SK-MEL-5 (cell line): Measurements from ENCODE around the gene LIMA1. TPM values are rescaled to one million over a fixed set of nuclear protein-coding genes. Genes with fewer than 3 reads are reported as not detected.
A peak's percentile ranks its signal among the peaks of the same experiment; 100 is the strongest.
"Not testable (repeated sequence)": the region's sequence is repeated elsewhere in the genome, so short reads cannot be mapped to it uniquely, and the experiment has no call there.

Experiments used
- DNase-seq: peaks from one replicate; pipeline ENCODE4 v3.0.0-alpha.2; 2016; ENCODE audit warnings: low read depth, low spot score
- in situ Hi-C: cut with HindIII; loops from 2 replicates; pipeline ENCODE4 v1.10.0; 2016; ENCODE audit warnings: low sequenced_read_pairs, high pct_unique_total_duplicates, low pct_unique_long_range_greater_than_20kb
- total RNA-seq: library from RNA; depleted of rRNA; stranded (reverse); fragments of >200 nt; shearing (Covaris generic); gene quantifications from 2 replicates; pipeline ENCODE4 v1.2.3, GENCODE V29; 2014

The LIMA1 gene
- total RNA-seq, 1 experiment from 2014 or later = 48.5 TPM

DNA sequence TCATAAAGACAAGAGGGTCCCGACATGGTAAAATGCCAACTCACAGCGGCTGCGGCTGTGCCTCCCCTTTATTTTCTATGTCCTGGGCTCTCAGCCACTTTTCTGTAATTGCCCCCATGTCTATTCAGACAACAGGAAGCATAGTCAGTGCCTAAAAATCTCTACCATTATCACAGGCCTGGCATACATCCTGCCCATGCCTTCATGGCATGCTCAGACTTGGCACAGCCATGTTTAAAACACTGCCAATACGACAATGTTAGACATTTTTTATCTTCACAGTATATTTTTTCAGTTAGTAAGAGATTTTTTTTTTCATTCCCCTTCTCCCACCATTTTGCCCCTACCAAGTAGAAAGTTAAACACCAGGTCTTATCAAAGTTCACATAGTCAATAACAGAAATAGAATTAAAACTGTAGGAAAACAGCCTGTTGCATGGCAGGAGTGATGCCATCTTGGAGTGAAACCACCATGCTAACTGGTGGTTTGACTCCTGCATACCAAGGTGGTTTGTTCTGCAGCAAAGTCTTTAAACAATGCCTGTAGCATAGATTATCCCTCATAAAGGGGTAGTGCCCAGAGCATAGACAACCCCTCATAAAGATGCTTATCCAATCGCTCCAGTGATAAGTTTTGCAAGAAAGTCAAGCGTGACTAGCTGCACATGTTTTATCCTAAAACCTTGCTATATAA is 97.2 kb downstream of the LIMA1 start:
- DNase-seq = no peak
- in situ Hi-C loops = loop anchor here (25.0 kb wide), 1 partner anchor 101 kb away; the partner anchor contains the start of gene LIMA1

DNA sequence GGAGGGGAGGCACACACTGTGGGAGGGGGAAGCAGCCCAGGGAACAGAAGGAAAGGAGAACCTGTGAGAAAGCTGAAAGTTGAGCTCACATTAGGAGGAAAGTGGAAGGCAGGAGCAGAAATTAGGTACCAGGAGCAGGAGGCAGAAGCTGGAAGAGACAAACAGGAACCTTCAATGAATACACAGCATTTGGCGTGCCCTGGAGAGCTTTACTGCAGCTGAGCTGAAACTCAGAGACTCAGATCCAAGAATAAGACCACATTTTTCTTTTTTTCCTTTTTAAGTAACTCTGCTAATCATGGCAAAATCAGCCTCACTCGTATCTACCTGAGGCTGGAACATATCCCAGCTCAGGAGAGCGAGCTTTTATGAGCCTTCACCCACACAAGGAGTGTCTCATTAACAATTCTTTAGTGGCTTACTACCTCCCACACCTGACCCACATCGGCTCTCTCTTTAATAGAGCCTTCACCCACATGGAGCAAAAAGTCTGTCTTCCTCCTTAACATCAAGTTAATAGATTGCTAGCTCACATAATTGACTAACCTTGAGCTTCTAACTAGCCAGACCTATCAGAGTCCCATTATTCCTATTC is 97.9 kb downstream of the LIMA1 start:
- in situ Hi-C loops = loop anchor here (25.0 kb wide), 1 partner anchor 102 kb away; the partner anchor contains the start of gene LIMA1
- DNase-seq = no peak

DNA sequence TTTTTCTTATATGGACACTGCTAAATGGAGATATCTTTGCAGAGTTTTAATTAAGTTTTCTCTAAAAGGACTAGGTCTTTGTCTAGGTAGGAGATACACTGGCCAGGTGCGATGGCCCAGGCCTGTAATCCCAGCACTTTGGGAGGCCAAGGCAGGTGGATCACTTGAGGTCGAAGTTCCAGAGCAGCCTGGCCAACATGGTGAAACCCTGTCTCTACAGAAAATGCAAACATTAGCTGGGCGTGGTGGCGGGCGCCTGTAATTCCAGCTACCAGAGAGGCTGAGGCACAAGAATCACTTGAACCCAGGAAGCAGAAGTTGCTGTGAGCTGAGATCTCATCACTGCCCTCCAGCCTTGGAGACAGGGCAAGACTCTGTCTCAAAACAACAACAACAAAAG is 99.1 kb downstream of the LIMA1 start:
- no peak for DNase-seq
- in situ Hi-C loops = loop anchor here (25.0 kb wide), 1 partner anchor 103 kb away; the partner anchor contains the start of gene LIMA1

DNA sequence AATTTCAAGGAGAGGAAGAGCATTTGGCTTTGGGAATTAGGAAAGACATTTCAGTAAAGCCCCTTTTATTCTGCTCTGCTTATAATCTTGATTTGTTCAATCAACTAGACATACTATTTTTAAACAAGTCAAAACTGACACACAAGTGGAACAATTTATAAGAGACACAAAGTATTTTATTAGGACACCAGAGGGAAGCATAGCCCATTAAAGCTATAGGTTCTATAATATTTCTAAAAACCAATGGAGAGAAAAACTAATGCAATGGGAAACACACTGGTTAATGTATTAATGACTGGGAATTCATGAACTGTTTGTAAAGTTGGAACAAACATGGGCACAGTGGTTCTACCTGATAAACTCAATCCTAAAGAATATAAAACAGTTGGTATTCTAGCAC is 100.9 kb downstream of the LIMA1 start:
- peak; percentile 37 for DNase-seq
- in situ Hi-C loops = loop anchor here (25.0 kb wide), 1 partner anchor 105 kb away; the partner anchor contains the start of gene LIMA1

DNA sequence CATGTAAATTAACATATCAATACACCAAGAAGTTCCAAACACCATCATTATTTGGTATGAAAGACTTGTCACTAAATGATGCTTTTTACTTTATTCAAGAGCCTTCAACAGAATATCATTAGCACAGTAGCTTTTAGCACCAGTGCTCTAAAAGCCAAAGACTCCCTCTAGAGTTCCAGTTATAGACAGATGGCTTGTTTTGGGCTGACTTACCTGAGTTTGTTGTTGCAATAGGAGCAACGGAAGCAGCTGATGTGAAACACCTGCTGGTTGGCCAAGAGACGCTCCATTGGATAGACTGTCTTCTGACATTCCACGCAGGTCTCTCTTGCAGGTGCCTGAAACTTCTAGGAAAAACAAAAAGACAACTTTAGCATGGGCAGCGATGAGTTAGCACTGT is 101.6 kb downstream of the LIMA1 start:
- in situ Hi-C loops = loop anchor here (25.0 kb wide), 1 partner anchor 106 kb away; the partner anchor contains the start of gene LIMA1
- no peak for DNase-seq

DNA sequence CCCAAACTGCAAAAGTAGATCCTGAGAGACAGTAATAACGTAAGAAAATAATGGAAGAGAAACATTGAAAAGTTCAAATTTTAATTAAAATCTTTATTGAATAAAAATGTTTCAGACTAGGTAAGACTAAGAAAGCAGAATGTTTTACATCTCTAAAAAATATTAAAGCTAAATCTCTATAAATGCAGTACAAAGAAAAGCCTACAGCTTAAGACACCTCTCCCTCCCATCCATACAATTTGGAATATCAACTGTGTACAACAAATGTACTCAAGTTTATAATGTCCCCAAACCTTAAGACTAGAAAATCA is 107.6 kb downstream of the LIMA1 start:
- in situ Hi-C loops = loop anchor here (25.0 kb wide), 1 partner anchor 112 kb away; the partner anchor contains the start of gene LIMA1
- no peak for DNase-seq

DNA sequence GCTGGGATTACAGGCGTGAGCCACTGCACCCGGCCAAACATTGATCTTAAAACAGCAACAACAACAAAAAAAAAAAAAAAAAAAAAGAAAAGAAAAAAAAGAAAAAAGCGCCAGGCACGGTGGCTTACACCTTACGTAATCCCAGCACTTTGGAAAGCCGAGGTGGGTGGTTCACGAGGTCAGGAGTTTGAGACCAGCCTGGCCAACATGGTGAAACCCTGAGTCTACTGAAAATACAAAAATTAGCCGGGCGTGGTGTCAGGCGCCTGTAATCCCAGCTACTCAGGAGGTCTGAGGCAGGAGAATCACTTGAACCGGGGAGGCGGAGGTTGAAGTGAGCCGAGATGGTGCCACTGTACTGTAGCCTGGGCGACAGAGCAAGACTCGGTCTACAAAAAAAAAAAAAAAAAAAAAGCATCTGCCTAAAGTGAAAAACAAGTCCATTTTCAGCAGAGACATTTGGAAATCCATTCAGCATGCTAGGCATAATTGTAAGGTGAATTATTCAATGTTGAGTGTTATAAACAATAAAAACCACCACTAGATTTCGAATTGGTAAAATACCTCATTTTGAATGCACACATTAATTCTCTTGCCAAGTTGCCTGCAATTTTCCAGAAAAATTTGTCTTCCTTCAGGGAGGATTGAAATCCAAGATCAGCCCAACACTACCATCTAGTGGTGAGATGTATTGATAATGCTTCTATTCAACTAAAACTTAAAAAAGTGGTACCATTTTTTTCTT is 108.2 kb downstream of the LIMA1 start:
- in situ Hi-C loops = loop anchor here (25.0 kb wide), 1 partner anchor 112 kb away; the partner anchor contains the start of gene LIMA1
- DNase-seq = peak; percentile 90

DNA sequence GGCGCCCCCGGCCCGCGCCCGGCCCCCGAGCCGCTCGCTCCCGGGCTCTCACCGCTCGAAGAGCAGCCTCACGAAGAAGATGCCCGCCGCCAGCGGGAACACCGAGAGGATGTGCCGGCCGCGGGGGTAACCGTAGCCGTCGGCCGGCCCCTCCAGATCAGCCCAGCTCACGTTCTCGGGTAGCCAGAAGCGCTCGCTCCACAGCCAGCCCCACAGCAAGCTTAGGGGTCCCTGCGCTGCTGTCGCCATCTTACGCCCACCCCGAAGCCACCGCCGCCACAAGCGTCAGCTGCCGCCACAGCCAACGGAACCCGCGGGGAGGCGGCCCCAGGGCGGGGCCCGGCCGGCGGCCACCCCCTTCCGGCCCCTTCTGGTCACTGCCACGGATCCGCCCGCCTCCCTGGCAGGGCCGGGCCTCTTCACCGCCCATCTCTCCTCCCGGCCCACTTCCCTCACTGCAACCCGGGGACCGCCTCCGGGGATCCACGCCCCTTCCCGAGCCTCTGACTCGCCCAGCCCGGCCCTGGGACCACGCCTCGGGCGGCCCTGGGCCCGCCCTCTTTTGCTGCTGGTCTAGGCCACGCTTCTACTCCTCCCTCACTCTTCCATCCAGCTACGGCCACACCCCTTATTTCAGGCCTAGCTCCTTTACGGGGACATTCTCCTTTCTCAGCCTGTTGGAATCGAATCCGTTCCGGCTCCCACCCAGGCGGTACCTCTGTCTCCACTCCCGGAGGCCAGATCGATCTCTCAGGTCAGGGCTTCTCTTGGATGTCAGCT is 116.1 kb downstream of the LIMA1 start, which contains the start of gene CERS5:
Gene CERS5 (minus strand): TSS at position 321 of the 780 bp plus-strand sequence. CDS start 72 bp downstream, at position 249.
- DNase-seq = peak; percentile 98
- in situ Hi-C loops = no loop called here

DNA sequence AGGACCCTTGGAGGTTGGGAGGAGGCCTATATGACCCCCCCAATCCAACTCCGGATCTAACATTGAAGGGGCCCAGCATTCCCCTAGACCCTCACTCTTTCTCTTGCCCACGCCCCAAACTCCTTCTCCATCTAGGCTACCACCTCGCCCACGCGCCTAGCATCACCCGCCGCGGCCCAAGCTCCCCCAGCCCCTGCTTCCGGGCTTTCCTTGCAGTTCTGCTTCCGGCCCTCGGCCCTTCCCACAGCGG is 116.6 kb downstream of the LIMA1 start:
- in situ Hi-C loops = no loop called here
- no peak for DNase-seq

DNA sequence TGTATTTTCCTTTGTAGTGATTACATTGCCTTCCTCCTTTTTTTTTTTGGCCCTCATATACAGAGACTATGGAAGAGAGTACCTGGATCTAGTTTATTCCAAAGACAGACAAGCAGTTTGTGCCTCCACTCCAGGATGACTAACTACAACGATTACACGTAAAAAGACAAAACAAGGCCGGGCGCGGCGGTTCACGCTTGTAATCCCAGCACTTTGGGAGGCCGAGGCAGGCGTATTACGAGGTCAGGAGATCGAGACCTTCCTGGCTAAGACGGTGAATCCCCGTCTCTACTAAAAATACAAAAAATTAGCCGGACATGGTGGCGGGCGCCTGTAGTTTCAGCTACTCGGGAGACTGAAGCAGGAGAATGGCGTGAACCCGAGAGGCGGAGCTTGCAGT is 118.4 kb downstream of the LIMA1 start:
- no peak for DNase-seq
- in situ Hi-C loops = no loop called here

DNA sequence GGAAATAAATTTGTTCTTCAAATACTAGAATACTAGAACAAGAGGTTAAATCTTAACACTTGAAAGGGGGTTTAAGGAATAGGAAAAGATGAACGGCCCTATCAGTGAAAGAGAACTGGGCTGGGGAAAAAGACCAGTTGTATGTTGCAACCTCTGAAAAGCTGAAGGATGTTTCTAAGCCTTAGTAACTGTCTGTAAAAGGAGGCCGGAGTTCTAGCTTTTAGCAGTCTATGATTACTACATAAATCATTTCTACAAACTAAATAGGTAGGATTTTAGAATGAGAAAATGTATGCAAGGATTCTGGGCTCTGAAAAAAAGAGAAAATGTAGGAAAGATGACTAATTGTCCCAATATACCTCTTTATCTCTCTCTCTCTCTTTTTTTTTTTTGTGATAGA is 121.1 kb downstream of the LIMA1 start:
- in situ Hi-C loops = no loop called here
- DNase-seq = no peak

DNA sequence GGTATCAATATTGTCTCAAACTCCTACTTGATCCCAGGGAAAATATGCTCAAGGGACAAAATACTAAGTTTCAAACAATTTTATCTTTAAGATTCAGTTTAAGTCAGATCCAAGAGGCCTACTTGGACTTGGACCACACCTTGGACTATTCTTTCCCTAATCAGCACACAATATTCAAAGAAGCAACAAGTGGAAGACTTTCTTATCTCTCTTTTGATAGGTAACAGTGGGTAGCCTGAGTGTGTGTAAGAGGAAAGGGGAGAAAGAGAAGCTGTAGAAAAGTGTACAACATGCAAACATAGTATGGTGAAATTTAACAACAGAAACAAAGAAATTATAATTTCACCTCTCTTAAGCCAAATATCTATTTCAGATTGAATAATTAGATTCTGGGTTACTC is 122.7 kb downstream of the LIMA1 start:
- no peak for DNase-seq
- in situ Hi-C loops = no loop called here

DNA sequence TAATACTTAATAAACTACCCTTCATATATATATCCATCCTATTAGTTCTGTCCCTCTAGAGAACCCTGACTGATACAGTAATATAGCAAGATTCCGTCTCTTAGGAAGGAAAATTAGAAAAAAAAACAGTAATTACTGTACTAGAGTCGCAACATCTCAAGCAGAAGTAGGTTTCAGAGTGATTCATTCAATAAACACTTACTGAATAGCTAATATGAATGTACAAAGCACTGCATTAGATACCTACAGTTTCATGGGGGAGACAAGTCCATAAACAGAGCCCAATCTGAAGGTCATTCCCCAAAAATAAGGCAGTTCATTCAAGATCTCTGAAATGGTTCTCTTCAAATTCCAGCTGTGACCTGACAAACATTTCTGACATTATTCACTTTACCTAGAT is 126.1 kb downstream of the LIMA1 start:
- in situ Hi-C loops = no loop called here
- no peak for DNase-seq

DNA sequence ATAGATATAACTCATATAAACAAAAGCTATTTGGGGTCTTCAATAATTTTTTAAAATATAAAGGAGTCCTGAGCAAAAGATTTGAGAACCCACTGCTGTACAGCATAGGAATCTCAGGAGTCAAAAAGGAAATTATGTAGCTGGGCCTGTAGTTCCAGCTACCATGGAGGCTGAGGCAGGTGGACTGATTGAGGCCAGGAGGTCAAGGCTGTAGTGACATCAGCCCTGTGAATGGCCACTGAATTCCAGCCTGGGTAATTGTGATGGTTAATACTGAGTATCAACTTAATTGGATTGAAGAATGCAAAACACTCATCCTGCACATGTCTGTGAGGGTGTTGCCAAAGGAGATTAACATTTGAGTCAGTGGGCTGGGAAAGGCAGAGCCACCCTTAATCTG is 126.7 kb downstream of the LIMA1 start:
- in situ Hi-C loops = no loop called here
- DNase-seq = no peak

DNA sequence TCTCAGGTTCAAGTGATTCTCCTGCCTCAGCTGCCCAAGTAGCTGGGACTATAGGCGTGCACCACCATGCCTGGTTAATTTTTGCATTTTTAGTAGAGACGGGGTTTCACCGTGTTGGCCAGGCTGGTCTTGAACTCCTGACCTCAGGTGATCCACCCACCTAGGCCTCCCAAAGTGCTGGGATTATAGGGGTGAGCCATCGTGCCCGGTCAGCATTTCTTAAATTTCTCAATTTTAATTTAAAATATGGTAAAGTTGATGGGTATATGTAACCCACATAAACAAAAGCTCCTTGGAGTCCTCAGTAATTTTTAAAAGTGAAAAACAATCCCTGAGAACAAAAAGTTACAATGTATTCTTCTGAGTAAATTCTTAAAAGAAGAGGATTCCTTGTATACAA is 128.4 kb downstream of the LIMA1 start:
- in situ Hi-C loops, DNase-seq: not testable (repeated sequence)

DNA sequence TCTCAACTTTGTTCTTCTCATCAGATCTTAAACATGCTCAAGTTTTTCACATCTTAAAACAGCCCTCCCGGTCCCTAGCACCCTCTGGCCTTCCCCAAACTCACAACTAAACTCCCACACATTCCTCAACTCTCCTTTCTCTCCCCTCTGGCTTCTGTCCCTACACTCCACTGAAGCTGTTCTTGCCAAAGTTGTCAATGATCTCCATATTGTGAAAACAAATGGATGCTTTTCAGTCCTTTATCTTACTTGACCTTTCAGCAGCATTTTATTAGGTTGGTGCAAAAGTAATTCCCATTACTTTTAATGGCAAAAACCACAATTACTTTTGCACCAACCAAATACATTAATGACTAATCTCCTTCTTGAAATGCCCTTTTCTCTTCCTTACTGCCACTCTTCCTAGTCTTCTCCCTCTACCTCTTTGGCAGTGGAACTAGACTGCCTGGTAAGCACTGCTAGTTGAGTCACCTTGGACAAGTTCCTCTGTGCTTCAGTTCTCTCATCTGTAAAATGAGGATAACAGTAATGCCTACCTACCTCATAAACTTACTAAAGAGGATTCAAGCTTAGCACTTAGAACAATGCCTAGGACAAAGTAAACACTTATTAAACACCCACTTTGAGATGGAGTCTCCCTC is 132.2 kb downstream of the LIMA1 start:
- DNase-seq = no peak
- in situ Hi-C loops = no loop called here

DNA sequence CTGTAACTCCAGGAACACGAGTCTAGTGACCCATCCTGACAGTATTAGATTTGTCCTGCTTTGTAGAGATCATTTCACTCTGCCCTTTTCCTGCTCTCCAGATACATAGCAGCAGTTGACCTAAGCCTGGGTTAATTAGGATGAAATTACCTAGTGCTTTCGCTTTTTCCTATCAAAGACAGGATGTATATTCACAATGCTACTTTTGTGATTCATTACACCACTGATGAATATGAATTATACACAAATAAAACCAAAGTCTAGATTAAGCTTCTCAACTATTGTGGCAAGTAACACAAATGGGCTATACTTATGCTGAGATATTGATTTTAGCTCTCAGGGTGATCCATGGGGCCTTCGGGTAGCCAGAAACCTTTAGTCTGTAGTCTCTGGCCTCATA is 134.0 kb downstream of the LIMA1 start:
- in situ Hi-C loops = no loop called here

More for the DNA sequence above, 134.0 kb downstream of the LIMA1 start:
- no peak for DNase-seq
